H1 (cell line): ENCODE measurements around the gene REXO5. TPM values are rescaled to one million over a fixed set of nuclear protein-coding genes. Genes with fewer than 3 reads are reported as not detected.

Experiments used
- BRCA1 ChIP-seq: IDR thresholded peaks from 2 replicates; pipeline ENCODE4 v1.6.1; 2012; ENCODE audit warnings: low read depth, low read length, improper control_type of control experiment
- MAX ChIP-seq: IDR thresholded peaks from 2 replicates; pipeline ENCODE4 v1.6.1; 2012; ENCODE audit warnings: inconsistent platforms
- SIN3A ChIP-seq, 2 experiments: IDR thresholded peaks in 1 of 2; conservative IDR thresholded peaks in 1 of 2; 2 replicates each; pipeline ENCODE4 v1.6.1; 2011 to 2012; ENCODE audit warnings: low read length in 2 of 2, improper control_type of control experiment in 1 of 2, low read depth in 1 of 2, mild to moderate bottlenecking in 1 of 2
- SP2 ChIP-seq: IDR thresholded peaks from 2 replicates; pipeline ENCODE4 v1.6.1; 2012; ENCODE audit warnings: mild to moderate bottlenecking, low read length, inconsistent platforms
- TCF12 ChIP-seq: IDR thresholded peaks from 2 replicates; pipeline ENCODE4 v1.6.1; 2011; ENCODE audit warnings: low read depth, mild to moderate bottlenecking, low read length
- USF2 ChIP-seq: IDR thresholded peaks from 2 replicates; pipeline ENCODE4 v1.6.1; 2011; ENCODE audit warnings: low read length, improper control_type of control experiment
- polyA plus RNA-seq, 7 experiments: library from polyadenylated mRNA; depleted of rRNA in 3 of 7; stranded (reverse) in 5 of 7; unstranded in 2 of 7; fragments of >200 nt in 5 of 7; fragments of 200-250 nt in 2 of 7; gene quantifications; 1 replicate in 5 of 7; 2 replicates in 1 of 7; 4 replicates in 1 of 7; pipeline versions ENCODE4 v1.2.1 to v1.2.3, GENCODE V29; 2011 to 2013; ENCODE audit warnings: missing spikeins in 2 of 7, mixed read lengths in 2 of 7
- total RNA-seq: library from RNA; stranded (reverse); fragmentation: NEBNext Ultra II Directional; extraction: Animal tissue kit (Norgen Biotek cat#: 25700); gene quantifications from 2 replicates; pipeline ENCODE4 v1.2.1, GENCODE V29; 2021

Gene REXO5
- total and polyA plus RNA-seq, 2 of the 8 experiments (the other 6 are each of a cell fraction or from before 2014, with no cell fraction given): 2.4 to 8.9 TPM

GRCh38 chr16:20875355-20875650 is 69.0 kb downstream of the REXO5 start (continued):
- no peak for TF ChIP-seq USF2
- no peak for TF ChIP-seq MAX
- no peak for TF ChIP-seq BRCA1
- no peak for TF ChIP-seq TCF12
- TF ChIP-seq SIN3A (conservative IDR thresholded peaks at IDR 0.05 in 1 of 2, IDR thresholded peaks at IDR 0.05 in 1 of 2; ENCODE audit: low read depth in 1 of 2, low read length in 2 of 2): no peak
- TF ChIP-seq SP2: no peak
